ENCODE measurements around the gene GRAMD1A.

The GRAMD1A gene

GRCh38 chr19:35033067-35034004 lies 33.2 kb downstream of the GRAMD1A start:
- no peak for DNase-seq (ENCODE audit: low read depth, low spot score)
- no peak overlapping the region for H3K27ac ChIP-seq

GRCh38 chr19:35034005-35034502 lies 33.9 kb downstream of the GRAMD1A start:
- no peak for DNase-seq (ENCODE audit: low read depth, low spot score)
- no peak overlapping the region for H3K27ac ChIP-seq

- no peak for DNase-seq (ENCODE audit: low read depth, low spot score)
Observed at GRCh38 chr19:35034588-35035382, 34.7 kb downstream of the GRAMD1A start.

GRCh38 chr19:35037716-35038622 lies 37.8 kb downstream of the GRAMD1A start:
- no peak for DNase-seq (ENCODE audit: low read depth, low spot score)
- no peak overlapping the region for H3K27ac ChIP-seq

More at GRCh38 chr19:35034588-35035382, 34.7 kb downstream of the GRAMD1A start:
- H3K27ac ChIP-seq: no peak overlapping the region

- DNase-seq (ENCODE audit: low read depth, low spot score): no peak
- H3K27ac ChIP-seq: no peak overlapping the region
Observed at GRCh38 chr19:35038623-35039512, 38.7 kb downstream of the GRAMD1A start.

GRCh38 chr19:35039881-35040825 lies 40.0 kb downstream of the GRAMD1A start:
- no peak for DNase-seq (ENCODE audit: low read depth, low spot score)
- no peak overlapping the region for H3K27ac ChIP-seq

GRCh38 chr19:35040826-35041547 lies 40.9 kb downstream of the GRAMD1A start:
- no peak for DNase-seq (ENCODE audit: low read depth, low spot score)
- H3K27ac ChIP-seq: no peak overlapping the region

GRCh38 chr19:35041548-35042055 lies 41.5 kb downstream of the GRAMD1A start, which contains the start of gene HPN:
Gene HPN (plus strand): TSS chr19:35041721. CDS start chr19:35042507, 786 bp downstream.
- DNase-seq (ENCODE audit: low read depth, low spot score): no peak
- no peak within 1 kb of the TSS for H3K27ac ChIP-seq

GRCh38 chr19:35042056-35042730 lies 42.1 kb downstream of the GRAMD1A start:
- H3K27ac ChIP-seq: no peak overlapping the region
- no peak for DNase-seq (ENCODE audit: low read depth, low spot score)

- H3K27ac ChIP-seq: no peak overlapping the region
- no peak for DNase-seq (ENCODE audit: low read depth, low spot score)
Observed at GRCh38 chr19:35042954-35043604, 43.0 kb downstream of the GRAMD1A start.

- DNase-seq (ENCODE audit: low read depth, low spot score): no peak
- no peak overlapping the region for H3K27ac ChIP-seq
Observed at GRCh38 chr19:35043906-35044305, 43.8 kb downstream of the GRAMD1A start.

GRCh38 chr19:35044317-35045117 lies 44.4 kb downstream of the GRAMD1A start:
- H3K27ac ChIP-seq: no peak overlapping the region
- no peak for DNase-seq (ENCODE audit: low read depth, low spot score)

- no peak overlapping the region for H3K27ac ChIP-seq
- no peak for DNase-seq (ENCODE audit: low read depth, low spot score)
Observed at GRCh38 chr19:35045667-35046300, 45.7 kb downstream of the GRAMD1A start.

- no peak overlapping the region for H3K27ac ChIP-seq
- no peak for DNase-seq (ENCODE audit: low read depth, low spot score)
Observed at GRCh38 chr19:35046461-35046860, 46.3 kb downstream of the GRAMD1A start.
